Measurements from ENCODE around the gene ZNF25.
"Not testable (repeated sequence)": the region's sequence is repeated elsewhere in the genome, so short reads cannot be mapped to it uniquely, and the experiment has no call there.

The ZNF25 gene

DNA sequence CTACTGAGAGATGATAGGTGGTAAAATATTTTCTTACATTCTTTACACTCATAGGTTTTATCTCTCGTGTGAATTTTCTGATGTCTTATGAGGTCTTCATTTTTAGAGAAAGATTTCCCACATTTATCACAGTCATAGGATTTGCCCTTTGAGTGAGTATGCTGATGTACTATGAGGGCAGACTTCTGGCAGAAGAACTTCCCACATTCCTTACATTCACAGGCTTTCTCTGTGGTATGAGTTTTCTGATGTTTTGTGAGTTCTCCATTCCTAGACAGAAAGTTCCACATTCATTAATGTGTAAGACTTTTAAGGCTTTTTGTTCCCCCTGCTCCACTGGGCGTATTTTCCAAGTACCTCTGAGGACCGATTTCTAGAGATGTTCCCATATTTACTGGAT is 23.5 kb downstream of the ZNF25 start:
- DNase-seq = no peak
- in situ Hi-C loops (cut with HindIII; ENCODE audit: low pct_ligation_motif_present, low pct_unique_long_range_greater_than_20kb, low sequenced_read_pairs) = no loop called here

DNA sequence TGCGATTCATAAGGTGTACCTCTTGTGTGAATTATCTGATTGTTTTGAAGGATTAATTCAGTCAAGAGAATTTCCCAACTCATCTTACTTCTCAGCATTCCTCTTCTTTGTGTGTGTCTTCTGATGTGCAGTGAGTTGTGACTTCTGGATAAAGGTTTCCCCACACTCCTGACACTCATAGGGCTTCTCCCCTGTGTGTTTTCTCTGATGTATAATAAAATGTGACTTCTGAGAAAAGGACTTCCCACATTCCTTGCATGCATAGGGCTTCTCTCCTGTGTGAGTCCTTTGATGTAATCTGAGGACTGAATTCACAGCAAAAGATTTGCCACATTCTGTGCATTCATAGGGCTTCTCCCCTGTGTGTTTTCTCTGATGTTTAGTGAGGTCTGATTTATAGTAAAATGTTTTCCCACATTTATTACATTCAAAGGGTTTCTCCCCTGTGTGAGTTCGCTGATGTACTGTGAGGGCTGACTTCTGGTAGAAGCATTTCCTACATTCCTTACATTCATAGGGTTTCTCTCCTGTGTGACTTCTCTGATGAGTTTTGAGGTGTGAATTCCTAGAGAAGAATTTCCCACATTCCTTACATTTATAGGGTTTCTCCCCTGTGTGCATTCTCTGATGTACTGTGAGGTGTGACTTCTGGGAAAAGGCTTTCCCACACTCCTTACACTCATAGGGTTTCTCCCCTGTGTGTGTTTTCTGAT is 24.2 kb downstream of the ZNF25 start:
- in situ Hi-C loops (cut with HindIII; ENCODE audit: low pct_ligation_motif_present, low pct_unique_long_range_greater_than_20kb, low sequenced_read_pairs) = no loop called here
- no peak for DNase-seq

DNA sequence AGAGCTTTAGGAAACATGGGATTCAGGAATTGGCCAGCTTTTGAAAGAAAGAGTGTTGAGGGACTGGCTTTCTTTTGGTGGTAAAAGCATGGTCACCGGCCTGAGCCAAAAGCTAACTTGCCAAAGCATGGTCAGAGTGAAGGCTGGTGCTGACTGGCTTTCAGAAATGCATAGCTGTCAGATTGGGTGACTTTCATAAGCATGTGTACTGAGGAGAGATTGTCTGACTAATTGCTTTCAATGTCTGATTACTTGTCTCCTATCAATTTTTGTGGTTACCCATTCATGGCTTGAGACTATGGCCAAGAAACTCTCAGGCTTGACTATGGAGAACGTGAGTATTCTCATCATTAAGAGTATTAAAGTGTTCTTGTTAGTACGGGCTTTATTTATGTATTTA is 28.2 kb downstream of the ZNF25 start:
- in situ Hi-C loops (cut with HindIII; ENCODE audit: low pct_ligation_motif_present, low pct_unique_long_range_greater_than_20kb, low sequenced_read_pairs) = no loop called here
- no peak for DNase-seq

DNA sequence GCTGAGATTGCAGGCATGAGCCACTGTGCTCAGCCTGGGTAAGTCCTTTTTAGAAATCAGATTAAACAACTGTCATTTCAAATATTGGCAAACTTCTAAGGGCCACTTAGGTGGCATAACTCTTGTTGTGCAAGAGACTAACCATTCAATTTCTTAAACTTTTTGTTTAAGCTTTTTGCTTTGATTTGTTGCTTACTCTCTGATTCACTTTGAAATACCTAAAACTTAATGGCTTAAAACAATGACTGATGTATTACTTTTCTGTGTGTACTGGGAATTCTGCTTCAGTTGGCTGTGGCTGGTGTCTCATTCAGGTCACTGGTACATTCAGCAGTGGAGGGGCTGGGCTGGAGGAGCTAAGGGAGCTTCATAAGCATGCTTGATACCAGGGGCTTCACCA is 28.9 kb downstream of the ZNF25 start:
- in situ Hi-C loops (cut with HindIII; ENCODE audit: low pct_ligation_motif_present, low pct_unique_long_range_greater_than_20kb, low sequenced_read_pairs) = no loop called here
- no peak for DNase-seq

DNA sequence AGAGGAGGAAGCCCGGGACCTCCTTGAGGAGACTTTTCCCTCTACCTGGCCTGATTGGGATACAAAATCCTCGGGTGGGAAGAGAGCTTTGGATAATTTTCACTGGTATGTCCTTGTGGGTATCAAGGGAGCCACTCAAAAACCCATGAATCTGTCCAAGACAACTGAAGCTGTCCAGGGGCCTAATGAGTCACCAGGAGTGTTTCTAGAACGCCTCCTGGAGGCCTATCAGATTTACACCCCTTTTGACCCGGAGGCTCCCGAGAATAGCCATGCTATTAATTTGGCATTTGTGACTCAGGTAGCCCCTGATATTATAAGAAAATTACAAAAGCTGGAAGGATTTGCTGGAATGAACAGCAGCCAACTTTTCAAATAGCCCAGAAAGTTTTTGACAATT is 38.6 kb downstream of the ZNF25 start:
- DNase-seq = no peak
- in situ Hi-C loops (cut with HindIII; ENCODE audit: low pct_ligation_motif_present, low pct_unique_long_range_greater_than_20kb, low sequenced_read_pairs) = no loop called here

DNA sequence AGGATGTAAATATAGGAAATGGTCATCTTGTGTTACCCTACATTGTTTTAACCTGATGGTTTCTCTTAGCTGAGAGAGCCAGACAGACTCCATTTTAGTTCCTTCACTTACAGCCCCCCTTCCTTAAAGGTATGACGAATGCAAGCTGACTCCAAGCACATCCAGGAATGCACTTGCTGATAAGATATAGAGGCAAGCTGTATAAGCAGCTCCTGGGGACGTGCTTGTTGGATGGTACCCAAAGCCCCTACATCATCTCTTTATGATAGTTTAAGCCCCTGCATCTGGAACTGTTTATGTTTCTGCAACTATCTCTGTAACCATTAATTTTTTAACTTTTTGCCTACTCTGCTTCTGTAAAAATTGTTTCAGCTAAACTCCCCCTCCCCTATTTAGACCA is 41.7 kb downstream of the ZNF25 start:
- DNase-seq = no peak
- in situ Hi-C loops (cut with HindIII; ENCODE audit: low pct_ligation_motif_present, low pct_unique_long_range_greater_than_20kb, low sequenced_read_pairs) = no loop called here

DNA sequence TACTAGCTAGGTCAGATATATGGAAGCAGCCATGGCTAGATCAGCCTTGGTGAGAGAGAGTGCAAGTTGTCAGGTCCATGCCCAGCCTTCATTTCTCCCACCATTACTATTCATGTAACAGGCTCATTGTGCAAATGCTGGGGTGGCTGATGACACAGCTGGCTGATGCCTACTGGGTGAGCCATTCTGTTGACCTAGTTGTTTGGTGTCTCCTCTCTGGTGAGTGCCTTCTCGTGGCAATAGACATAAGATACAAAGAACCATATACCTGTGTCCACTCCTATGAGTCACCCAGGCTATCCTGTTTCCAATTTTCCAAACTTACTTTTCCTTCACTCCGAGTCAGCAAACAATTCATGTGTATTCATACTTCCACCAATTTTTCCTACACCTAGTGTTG is 46.0 kb downstream of the ZNF25 start:
- no peak for DNase-seq

DNA sequence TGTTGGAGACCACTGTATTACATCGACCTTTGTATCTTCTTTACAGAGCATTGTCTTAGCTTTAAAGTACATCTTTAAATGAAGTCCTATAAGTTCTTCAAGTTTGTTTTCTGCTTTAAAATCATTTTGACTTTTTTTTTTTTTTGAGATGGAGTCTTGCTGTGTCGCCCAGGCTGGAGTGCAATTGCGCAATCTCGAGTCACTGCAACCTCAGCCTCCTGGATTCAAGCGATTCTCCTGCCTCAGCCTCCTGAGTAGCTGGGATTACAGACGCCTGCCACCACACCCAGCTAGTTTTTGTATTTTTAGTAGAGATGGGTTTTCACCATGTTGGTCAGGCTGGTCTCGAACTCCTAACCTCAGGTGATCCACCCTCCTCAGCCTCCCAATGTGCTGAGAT is 68.3 kb downstream of the ZNF25 start:
- DNase-seq; in situ Hi-C loops (cut with HindIII; ENCODE audit: low pct_ligation_motif_present, low pct_unique_long_range_greater_than_20kb, low sequenced_read_pairs): not testable (repeated sequence)

More for the DNA sequence above, 46.0 kb downstream of the ZNF25 start:
- in situ Hi-C loops (cut with HindIII; ENCODE audit: low pct_ligation_motif_present, low pct_unique_long_range_greater_than_20kb, low sequenced_read_pairs) = no loop called here

DNA sequence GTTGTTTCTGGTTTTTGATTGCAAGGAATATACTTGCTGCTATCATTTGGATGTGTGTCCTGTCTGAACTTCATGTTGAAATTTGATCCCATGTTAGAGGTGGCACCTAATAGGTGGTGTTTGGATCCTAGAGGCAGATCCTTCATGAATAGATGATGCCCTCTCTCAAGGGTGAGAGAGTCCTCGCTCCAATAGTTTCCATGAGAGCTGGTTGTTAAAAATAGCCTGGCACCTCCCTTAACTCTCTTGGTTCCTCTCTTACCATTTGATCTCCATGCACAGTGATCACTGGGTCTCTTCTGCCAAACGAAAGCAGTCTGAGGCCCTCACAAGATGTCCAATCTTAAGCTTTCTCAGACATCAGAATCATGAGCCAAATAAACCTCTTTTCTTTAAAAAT is 70.1 kb downstream of the ZNF25 start:
- in situ Hi-C loops (cut with HindIII; ENCODE audit: low pct_ligation_motif_present, low pct_unique_long_range_greater_than_20kb, low sequenced_read_pairs) = no loop called here
- DNase-seq = no peak
